ENCODE data around the gene PUM1.

PUM1 gene

DNA sequence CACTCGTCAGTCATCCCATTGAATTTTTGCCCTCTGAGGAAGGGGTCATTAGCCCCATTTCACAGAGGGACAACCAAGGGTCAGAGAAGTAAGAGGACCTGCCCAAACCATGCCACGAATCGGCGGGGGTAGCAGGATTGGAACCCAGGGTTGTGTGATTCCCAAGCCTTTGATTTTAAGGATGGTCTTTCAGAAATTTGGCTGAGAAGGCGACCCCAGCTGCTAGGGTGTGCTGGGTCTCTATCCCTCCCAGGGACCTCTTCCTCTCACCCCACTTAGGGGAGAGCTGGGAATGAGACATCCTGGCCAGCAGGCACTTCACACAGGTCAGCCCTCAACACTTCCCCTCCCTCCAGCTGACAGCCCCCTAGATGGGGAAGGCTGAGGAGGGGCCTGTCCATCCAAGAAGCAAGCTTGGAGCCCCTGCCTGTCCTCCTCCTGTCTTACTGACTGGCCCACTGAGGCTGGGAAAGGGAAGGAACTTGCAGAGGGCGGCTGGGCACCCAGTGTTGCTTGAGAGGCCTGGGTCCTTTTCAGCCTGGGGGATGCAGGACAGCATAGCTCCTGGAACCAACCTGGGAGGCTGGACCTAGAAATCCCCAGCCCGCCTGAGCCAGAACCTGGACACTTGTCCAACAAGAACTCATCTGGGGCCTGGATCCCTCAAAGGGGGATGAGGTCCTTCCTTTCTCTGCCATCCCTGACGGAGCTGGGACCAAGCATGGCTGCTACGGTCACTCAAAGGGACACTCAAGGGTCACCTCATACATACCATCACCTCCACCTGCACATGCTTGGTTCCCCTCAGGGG, 158.7 kb downstream of the PUM1 start:
- DNase-seq (ENCODE audit: low spot score): no peak

DNA sequence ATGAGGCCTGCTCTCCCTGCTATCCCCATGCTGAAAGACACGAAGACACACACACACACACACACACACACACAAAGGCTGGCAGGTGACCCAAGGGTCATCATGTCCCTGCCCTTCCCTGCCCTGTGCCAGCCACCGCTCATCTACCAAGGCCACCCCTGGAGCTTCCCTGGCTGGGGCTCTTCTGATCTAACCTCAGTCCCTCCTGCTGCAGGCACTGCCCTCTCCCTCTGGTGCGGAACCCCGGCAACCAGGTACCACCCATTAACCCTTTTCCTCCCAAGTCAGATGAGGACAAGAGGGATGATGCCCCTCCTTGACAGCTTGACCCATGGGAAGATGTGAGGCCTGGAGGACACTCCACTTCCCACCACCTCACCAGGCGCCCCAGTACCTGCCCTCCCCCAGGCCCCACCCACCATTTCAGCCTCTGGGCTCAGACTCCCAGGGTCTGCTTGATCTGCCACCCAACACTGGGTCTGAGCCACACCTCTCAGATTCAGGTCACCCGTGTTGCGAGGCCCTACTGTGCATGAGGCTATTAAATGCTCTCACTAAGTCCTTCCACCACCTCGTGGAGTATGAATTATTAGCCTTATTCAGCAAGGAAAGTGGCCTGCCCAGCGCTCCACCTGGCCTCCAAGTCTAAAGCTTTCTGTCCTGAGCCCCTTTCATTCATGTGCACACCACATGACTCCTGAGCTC, 159.4 kb downstream of the PUM1 start:
- DNase-seq (ENCODE audit: low spot score): no peak

DNA sequence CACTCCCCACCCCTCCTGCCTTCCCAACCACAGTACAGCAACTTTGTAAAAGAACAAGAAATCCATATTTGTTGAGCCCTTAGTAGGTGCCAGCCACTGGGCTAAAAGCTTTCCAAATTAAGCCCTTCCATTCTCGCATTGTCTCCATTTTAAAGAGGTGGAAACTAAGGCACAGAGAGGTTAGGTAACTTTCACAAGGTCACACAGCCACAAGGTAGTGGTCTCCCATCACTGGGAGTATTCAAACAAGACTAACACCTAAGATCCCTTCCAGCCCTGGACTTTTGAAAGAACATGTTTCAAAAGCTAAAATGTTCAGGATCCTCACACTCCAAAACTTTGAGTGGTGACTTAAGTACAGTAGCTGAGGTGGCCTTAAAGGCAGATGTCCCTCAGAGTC, 160.1 kb downstream of the PUM1 start:
- no peak for DNase-seq (ENCODE audit: low spot score)

DNA sequence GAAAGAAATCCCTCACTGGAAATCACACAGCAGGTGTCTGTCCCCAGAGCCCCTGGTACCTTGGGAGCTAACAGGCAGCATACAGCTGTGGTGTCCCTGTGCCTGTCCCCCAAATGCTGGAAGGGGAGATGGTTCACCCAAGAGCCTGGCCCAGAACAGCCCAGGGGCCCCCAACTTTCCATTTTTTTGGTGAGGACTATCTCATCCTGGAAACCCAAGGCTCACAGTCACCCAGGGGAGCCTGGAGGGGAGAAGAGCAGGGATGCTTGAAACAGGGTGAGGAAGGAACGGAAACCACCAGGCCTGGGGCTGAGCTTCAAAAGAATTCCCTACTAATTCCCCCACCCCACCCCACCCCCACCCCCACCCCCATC, 160.6 kb downstream of the PUM1 start:
- DNase-seq (ENCODE audit: low spot score): no peak

DNA sequence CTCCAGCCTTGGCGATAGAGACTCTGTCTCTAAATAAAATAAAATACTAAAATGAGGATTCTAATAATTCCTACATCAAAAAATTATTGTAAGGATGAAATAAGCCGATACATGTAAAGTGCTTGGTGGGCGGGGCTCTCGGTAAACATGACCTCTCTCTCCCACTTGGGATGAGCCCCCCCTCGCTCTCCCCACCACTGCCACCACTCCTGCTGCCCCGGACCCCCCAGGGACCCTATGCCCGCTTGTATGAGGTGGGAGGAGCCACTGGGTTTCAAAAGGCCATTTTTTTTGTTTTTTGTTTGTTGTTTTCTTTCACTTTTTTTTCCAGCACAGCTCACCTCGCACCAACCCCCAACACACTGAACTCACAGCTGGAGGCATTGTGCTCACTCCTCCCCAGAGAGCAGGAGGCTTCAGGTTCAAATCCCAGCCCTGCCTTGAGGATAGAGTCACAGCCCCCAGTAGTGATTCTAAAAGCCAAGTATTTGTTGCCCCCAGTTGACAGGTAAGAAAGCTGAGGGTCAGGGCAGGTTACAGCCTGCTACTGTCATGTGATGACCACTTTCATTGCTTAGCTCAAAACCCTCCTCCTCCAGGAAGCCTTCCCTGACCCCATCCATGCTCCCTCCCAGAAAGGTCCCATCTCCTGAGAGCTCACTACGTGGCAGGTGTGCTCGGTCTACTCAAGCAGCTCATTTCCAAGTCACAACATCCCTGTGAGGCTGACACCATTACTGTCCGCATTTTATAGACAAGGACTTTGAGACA, 161.1 kb downstream of the PUM1 start:
- no peak for DNase-seq (ENCODE audit: low spot score)

DNA sequence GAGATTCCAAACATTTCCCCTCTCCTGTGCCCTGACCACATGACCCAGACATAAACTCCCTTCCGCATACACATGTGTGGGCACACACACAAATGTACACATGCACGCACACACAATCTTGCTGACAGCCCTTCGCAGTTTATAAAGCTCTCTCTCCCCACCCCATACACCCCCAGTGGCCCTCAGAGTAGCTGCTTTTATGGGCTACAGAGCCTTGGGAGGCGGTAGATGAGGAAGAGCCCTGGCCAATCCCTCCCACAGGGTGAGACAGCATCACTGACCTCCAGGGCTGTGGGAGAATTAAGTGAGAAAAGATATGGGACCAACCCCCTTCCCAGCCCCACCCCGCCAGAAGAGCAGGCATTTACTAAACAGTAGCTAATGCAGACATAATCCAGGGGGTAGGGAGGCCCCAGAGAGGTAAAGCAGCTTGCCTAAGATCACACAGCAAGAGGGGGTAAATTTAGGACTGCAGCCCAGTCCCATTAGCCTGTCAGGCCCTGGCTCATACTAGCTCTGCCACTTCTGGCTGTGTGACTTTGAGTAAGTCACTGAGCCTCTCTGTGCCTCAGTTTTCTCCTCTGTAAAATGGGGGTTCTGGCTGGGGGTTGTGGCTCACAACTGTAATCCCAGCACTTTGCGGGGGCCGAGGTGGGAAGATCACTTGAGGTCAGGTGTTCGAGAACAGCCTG, 162.0 kb downstream of the PUM1 start:
- DNase-seq (ENCODE audit: low spot score): no peak

DNA sequence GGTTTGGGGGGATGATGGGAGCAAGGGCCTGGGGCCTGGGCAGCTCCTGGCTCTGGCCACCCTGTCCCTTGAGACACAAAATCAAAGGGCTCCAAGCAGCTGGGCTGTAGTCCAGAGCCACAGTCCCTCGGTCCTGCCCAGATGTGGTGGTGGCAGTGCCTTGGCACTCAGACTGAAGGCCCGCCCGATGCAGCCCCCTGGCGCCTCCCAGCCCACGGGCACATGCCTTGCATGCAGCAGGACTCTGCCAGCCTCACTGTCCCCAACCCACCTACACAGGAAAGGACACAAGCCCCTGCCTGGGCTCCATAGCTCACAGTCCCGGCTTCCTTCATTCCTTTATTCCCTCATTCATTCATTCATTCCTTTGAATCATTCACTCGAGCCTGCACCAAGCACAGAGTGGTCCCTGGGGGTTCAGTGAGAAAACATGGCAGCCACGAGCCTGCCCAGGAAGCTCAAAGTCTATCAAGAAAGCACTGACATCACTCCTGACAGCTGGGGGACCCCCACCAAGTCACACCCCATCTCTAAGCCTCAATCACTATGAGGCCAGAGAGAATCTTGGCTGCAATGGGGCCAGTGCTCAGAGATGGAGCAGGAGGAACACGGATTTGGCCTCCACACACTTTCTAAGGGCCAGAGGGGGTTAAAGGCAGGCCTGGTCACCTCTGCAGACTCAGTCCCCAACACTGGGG, 162.8 kb downstream of the PUM1 start:
- no peak for DNase-seq (ENCODE audit: low spot score)

DNA sequence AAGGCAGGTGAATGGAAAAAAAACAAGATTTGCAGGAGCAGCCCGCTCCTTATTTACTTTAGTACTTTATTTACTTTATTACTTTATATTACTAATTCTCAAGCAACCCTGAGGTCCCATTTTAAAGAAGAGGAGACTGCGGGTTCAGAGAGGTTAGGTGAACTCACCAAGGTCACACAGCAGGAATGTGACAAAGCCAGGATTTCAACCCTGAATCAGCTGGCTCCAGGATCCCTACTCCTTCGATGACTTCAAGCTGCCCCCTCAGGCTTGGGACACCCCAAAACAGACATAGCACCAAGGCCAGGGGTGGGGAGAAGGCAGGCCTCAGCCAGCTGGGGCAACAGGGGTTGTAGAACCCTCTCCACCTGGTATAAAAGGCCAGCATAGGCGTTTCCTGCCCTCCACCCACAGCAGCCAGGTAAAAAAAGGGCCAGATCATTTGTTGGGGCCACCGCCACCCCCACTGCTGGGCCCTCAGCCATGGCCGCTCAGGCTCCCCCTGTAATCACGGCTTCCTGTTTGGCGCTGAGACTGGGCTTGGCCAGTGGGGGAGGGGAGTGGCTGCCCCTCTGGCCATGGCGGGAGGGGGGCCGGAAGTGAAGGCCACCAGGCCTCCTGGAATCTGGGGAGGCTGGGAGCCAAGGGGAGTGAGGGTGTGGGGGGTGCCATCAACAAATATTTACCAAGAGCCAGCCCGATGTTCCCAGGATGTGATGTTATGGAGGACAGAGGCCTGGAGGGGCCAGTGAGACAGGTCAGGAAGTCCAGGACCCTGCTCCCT, 163.5 kb downstream of the PUM1 start:
- peak; percentile 48 for DNase-seq (ENCODE audit: low spot score)

DNA sequence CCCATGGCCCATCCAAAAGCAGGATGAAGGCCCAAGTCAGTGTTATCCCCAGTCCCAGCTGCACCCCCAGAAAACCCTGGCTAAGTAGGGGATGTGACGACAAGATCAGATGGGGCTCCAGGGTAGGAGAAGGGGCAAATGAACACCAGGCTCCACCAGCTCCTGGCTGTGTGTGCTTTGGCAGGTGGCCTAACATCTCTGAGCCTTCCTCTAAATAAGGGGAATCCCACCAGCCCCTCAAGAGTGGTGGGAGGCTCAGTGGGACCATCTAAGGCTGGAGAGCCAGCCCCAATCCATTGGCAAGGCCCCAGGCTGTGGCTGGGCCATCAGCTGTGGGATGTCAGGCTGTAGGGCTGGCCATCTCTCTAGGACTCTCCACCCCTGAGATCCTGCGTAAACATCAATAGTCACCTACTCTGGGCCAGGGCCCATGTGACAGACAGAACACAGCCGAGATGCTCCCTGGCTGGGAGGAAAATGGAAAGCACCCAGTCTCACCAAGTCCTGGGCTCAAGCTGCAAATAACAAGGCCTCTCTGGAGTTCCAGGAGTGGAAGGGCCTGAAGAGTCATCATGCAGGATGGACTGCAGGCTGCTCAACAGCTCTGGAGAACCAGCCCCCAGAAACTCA, 164.5 kb downstream of the PUM1 start:
- DNase-seq (ENCODE audit: low spot score): no peak

DNA sequence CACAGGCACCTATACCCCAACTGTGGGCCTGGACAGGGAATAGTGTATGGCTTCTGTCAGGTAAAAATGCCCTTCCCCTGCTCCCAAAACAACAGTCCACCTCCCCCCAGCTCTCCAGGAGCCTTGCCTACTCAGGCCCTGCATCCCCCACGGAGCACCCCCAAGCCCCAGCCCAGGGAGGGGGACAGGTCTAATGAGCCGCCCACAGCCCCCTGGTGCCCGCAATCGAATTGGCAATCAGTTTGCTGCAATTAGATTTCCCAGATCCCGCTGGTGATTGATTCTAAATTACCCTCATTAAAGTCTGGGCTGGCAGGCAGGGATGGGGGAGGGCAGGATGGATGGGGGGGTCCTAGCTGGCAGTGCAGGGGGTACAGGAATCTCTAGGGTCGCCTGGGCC, 165.0 kb downstream of the PUM1 start:
- DNase-seq (ENCODE audit: low spot score): no peak

DNA sequence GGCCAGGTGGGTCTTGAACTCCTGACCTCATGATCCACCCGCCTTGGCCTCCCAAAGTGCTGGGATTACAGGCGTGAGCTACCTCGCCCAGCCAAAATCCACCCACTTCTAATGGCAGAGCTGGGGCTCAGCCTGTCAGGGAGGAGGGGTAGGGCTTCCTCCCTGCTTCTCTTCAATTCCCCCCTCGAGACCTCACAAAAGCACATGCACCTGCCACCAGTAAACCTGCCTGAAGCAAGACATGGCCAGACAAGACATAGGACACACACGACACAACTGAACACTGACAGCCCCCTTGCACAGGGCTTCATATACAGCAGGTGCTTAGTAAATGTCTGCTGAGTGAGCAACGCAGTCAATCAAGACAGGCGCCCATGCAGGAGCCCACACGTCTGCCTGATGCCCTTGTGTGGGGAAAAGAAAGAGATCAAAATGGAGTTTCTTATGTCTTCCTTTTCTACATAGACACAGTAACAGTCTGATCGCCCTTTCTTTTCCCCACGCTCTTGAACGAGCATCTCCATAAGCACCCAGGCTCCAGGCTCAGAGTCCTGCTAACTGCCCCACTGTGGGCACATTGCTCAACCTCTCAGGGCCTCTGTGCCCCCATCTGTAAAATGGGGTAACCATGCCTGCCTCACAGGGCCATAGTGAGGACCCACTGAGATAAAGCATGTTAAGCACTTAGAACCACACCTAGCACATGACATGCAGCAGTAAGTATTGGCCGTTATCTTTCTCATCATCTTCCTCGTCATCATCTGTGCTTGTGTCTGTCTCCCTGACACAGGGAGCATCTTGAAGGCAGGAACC, 165.7 kb downstream of the PUM1 start:
- no peak for DNase-seq (ENCODE audit: low spot score)

DNA sequence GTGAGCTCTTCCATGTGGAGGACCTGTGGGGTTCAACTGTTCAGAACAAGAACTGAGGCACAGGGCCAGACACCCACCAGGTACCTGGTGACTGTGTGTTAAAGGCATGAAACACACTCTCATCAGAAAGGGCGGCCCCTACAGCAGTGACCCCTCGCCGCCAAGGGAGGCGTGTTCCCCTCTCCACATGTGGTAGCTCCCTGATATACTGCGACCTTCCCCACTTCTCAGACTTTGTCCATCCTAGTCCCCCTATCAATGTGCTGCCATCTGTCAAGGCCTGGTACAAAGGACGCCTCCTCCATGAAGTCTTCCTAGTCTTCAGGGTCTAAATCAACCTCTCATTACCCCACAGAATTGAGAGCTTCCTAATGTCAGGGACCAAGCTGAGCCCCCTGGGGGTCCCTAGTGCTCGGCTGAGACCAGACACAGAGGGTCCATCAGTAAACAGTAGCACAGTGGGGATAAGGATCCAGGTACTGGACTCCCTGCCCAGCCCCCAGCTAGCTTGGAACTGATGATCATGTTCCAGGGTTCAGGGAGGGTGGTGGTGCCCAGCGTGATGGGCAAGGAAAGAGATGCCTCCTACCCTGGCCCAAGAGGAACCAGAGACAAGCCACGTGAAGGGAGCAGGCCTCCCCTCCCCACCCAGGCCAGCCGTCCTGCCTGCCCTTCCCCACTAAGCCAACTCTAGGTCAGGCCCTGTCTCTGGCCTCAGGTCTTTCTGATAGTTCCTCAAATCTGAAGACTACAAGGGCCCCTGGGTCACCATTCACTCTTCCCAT, 167.3 kb downstream of the PUM1 start:
- no peak for DNase-seq (ENCODE audit: low spot score)

DNA sequence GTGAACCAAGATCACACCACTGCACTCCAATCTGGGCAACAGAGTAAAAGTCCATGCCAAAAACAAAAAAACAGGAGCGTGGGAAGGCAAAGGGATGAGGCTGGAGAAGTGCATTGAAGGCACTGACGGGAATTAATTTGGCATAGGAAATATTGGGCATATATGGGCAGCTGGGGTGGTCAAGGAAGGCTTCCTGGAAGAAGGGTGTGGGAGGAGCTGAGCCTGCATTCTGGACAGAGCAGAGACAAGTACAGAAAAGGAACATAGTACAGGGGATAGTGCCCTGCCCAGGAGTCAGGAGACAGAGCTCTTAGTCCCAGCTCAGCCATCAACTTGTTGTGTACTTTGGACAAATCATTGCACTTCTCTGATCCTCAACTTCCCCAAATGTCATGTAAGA, 168.6 kb downstream of the PUM1 start:
- DNase-seq (ENCODE audit: low spot score): no peak

DNA sequence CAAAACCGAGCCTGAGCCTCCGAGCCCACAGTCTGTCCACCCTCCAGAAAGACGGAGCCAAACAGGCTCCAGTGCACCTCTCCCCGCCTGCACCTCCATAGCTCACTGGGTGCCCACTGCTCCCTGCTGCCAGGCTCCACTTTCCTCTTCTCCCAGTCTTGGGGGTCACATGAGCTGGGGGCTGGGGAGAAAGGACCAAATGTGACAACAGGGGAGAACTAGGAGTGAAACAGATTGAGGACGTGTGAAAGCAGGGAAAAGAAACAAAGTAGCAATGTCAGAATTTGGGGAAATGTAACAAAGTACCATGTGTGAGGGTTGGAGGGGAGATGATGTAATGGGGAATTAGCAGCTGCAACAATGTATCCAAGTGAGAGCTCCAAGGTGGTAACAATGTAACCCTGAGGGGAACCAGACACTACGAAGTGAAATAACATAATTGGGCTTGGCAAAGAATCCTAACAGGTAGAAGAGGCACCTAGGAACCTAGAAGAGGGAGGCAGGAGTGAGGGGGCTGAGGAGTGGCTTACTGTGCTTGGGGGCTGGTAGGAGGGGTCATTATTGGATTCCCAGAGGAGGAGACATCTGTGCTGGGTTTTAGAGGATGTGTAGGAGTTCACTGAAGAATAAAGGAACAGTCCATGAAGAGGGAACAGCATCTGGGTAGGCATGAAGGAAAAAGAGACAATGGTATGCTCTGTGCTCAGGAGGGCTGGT, 169.4 kb downstream of the PUM1 start:
- DNase-seq (ENCODE audit: low spot score): no peak

DNA sequence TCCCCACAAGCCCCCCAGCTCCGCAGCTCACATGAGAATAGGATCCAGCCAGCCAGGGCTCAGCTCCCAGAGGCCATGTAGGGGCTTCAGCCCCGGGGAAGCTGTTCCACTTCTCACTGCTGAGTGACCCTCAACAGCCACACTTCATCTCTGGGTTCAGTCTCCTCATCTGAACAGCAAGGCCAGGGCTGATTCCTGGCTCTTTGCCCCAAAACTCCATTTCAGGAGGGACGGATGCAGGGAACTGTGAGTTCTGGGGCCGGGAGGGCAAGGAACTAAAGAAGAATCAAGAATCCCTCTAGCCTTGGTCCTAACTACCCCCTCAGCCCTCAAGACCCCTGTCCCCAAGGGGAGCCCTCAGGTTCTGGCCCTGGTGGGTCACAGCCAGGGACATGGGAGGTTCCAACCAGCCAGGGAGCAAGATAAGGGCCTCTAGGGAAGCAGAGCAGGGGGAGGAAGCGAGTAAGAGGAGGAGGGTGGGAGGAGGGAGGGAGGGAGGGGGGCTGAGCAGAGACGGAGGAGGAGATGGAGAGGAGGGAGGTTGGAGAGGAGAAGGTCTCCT, 170.1 kb downstream of the PUM1 start:
- peak; percentile 48 for DNase-seq (ENCODE audit: low spot score)

DNA sequence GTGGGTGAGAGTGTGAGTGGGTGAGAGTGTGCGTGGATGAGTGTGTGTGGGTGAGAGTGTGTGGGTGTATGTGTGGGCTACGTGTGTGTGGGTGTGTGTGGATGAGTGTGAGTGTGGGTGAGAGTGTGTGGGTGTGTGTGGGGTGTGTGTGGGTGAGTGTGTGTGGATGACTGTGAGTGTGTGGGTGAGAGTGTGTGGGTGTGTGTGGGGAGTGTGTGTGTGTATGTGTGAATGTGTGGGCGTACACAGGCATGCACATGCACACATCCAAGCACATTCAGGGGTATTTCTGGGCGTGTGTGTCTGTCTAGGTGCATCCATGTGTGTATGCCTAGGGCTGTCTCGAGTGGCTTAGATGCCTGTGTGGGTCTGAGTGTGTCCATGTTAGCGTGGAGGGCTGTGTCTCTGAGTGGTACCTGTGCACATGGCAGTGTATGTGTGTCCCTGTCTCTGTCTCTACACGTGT, 171.0 kb downstream of the PUM1 start:
- no peak for DNase-seq (ENCODE audit: low spot score)

DNA sequence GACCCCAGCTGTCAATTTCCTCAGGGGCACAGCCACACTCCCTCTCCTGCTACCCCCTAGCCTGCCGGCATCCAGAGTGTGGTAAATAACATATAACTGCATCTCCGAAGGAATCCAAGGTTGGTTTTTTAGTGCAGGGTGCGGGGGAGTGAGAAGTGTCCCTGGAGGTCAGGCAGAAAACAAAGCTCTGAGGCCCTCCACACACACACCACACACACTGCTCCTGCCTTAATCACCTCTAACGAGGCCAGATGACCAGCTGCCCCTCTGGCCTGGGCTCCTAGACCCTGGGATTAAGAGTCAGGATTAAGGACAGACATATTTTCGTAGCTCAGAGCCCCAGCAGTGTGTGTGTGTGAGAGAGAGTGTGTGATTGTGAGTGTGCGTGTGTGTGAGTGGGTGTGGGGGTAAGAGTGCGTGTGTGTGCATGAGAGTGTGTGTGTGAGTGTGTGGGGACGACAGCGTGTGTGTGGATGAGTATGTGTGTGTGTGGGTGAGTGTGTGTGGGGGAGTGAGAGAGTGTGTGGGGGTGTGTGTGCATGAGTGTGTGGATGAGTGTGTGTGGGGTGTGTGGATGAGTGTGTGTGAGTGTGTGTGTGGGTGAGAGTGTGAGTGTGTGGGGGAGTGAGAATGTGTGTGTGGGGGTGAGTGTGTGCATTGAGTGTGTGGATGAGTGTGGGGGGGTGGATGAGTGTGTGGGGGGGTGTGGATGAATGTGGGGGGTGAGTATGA, 171.6 kb downstream of the PUM1 start:
- no peak for DNase-seq (ENCODE audit: low spot score)

Measured in iPS-NIHi11 (cell line).